Skeletal muscle cell (primary cell): ENCODE measurements around the gene SLAMF7.

Experiments used
- DNase-seq: peaks from one replicate; pipeline ENCODE4 v3.0.0-alpha.2; 2010; ENCODE audit warnings: low read depth
- H3K4me3 ChIP-seq: 2 replicates; pipeline ENCODE4 v1.5.1; 2011; ENCODE audit warnings: low read depth, mild to moderate bottlenecking, control low read depth, low read length, moderate library complexity

The SLAMF7 gene

DNA sequence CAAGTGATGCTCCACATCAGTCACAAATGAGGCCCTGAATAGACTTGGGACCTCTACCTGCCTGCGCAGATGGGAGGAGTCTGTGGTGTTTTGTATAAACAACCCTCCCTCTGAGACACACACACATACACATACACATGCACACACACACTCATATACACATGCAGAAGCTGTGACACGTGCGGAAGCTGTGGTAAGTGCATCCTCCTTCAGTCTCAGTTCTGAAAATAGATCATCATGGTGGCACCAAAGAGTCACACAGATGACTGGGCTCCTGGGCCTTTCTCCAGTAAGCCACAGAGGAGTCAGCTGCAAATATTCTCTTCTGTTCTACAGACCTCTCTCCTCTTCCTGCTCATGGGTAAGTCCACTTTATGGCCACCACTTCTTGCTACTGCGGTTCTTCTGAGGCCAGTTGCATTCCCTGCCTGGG, 56.9 kb downstream of the SLAMF7 start, which contains the start of gene LY9:
Gene LY9, plus strand, starts transcription at position 224 of the 433 bp plus-strand sequence. Its CDS starts 14 bp downstream, at position 238.
- no peak within 1 kb of the TSS for H3K4me3 ChIP-seq
- no peak for DNase-seq

GRCh38 chr1:160797271-160797709, 58.2 kb downstream of the SLAMF7 start:
- DNase-seq, result no peak
- no peak overlapping the region for H3K4me3 ChIP-seq

GRCh38 chr1:160797861-160798273, 58.8 kb downstream of the SLAMF7 start:
- H3K4me3 ChIP-seq, result no peak overlapping the region
- DNase-seq, result no peak

GRCh38 chr1:160798439-160798838, 59.4 kb downstream of the SLAMF7 start:
- no peak for DNase-seq
- no peak overlapping the region for H3K4me3 ChIP-seq

DNA sequence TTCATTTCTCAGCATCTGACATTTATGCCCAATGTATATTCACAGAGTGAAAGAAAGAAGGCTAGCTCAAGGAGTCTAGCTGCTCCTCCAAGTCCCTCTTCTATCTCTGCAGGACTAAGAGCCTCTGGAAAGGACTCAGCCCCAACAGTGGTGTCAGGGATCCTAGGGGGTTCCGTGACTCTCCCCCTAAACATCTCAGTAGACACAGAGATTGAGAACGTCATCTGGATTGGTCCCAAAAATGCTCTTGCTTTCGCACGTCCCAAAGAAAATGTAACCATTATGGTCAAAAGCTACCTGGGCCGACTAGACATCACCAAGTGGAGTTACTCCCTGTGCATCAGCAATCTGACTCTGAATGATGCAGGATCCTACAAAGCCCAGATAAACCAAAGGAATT, 60.6 kb downstream of the SLAMF7 start:
- H3K4me3 ChIP-seq, result no peak overlapping the region
- DNase-seq, result no peak

- H3K4me3 ChIP-seq, result no peak overlapping the region
- no peak for DNase-seq
Observed at GRCh38 chr1:160800142-160800541, 61.1 kb downstream of the SLAMF7 start.

- H3K4me3 ChIP-seq, result no peak overlapping the region
- DNase-seq, result no peak
Observed at GRCh38 chr1:160800645-160801408, 61.8 kb downstream of the SLAMF7 start.

DNA sequence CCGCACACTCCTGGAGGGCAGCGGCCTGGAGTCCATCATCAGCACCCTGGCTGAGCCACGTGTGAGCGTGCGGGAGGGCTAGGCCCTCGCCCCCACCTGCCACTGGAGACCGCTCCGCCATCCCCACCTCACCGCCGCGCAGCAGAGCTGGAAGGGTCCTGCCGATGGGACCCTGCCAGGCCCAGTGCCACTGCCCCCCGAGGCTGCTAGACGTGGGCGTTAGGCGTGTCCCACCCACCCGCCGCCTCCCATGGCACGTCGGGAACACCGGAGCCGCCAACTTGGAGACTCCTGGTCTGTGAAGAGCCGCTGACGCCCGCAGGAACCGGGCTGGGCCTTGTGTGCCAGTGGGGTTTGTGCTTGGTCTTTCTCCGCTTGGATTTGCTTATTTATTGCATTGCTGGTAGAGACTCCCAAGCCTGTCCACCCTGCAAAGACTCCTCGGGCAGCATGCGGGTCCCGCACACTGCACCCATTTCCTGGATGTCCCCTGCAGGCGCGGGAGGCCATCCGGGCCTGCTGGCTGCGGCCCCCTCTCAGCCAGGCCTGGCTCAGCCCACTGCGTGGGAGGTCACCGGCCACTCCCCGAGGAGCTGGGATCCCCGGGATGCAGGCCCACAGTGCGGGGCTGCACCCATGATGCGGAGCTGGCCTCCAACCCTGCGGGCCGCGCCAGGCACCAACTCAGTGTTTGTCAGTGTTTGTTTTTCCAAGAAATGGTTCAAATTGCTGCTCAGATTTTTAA, 63.0 kb downstream of the SLAMF7 start:
- DNase-seq, result no peak
- no peak overlapping the region for H3K4me3 ChIP-seq
